Colonic mucosa (tissue), 4 donors: ENCODE measurements around the gene MPO. TPM values are rescaled to one million over a fixed set of nuclear protein-coding genes. Genes with fewer than 3 reads are reported as not detected.

Experiments
- DNase-seq: peaks from one replicate; pipeline ENCODE4 v3.0.0-alpha.2; 2020
- H3K27ac ChIP-seq: fragments of 200-600 bp; one replicate; pipeline ENCODE4 v1.8.0; 2021
- H3K27me3 ChIP-seq: fragments of 200-600 bp; one replicate; pipeline ENCODE4 v1.8.0; 2021
- H3K36me3 ChIP-seq: fragments of 200-600 bp; one replicate; pipeline ENCODE4 v1.8.0; 2021
- H3K4me1 ChIP-seq: fragments of 200-600 bp; one replicate; pipeline ENCODE4 v1.8.0; 2021; ENCODE audit warnings: mild to moderate bottlenecking
- H3K4me3 ChIP-seq: fragments of 200-600 bp; one replicate; pipeline ENCODE4 v1.8.0; 2021
- H3K9ac ChIP-seq, 2 donors: one replicate each; pipeline ENCODE4 v1.7.0; 2013; ENCODE audit warnings: control low read depth in 2 of 2, low read depth in 2 of 2, low read length in 2 of 2
- H3K9me3 ChIP-seq: fragments of 200-600 bp; one replicate; pipeline ENCODE4 v1.8.0; 2021
- CTCF ChIP-seq: fragments of 200-600 bp; IDR thresholded peaks from one replicate; pipeline ENCODE4 v1.8.0; 2022; ENCODE audit warnings: antibody characterized with exemption, mild to moderate bottlenecking
- intact Hi-C: fragments of 100-400 bp; cut with DNase I; formaldehyde crosslinking; loops from one replicate; pipeline ENCODE4 v1.14.1; 2022
- total RNA-seq, 2 donors: library from RNA; stranded (reverse); fragmentation: NEBNext Ultra II Directional in 1 of 2; extraction: Animal tissue kit (Norgen Biotek cat#: 25700) in 1 of 2; gene quantifications; one replicate each; pipeline ENCODE4 v1.2.1, GENCODE V29; 2021
- donor health status: healthy.
- donor health status: DM: no; HTN: no; CAD: no.
- donor health status: DM: no; HTN: no; CAD: no.

Gene MPO
- total RNA-seq, 2 donors from 2014 or later, result not detected

- H3K4me3 ChIP-seq, result no peak overlapping the region
- peaks cover 5% of the 10 kb centered on the region for H3K27me3 ChIP-seq
- intact Hi-C loops, result no loop called here
- H3K9me3 ChIP-seq, result no peaks in the 10 kb centered on the region
- no peak overlapping the region for H3K9ac ChIP-seq
- no peaks in the 10 kb centered on the region for H3K36me3 ChIP-seq
- TF ChIP-seq CTCF, result no peak
- H3K4me1 ChIP-seq, result no peaks in the 10 kb centered on the region
- no peak for DNase-seq
- no peak overlapping the region for H3K27ac ChIP-seq
Measured at GRCh38 chr17:58276423-58276822, 4.3 kb downstream of the MPO start.

- Histone ChIP-seq H3K36me3 (no peaks in the 10 kb centered on the region), H3K9me3 (no peaks in the 10 kb centered on the region), H3K9ac (no peak overlapping the region), H3K27ac (no peak overlapping the region), H3K27me3 (peaks cover 5% of the 10 kb centered on the region), H3K4me3 (no peak overlapping the region), H3K4me1 (no peaks in the 10 kb centered on the region)
- DNase-seq, result no peak
- intact Hi-C loops, result no loop called here
- TF ChIP-seq CTCF, result no peak
Measured at GRCh38 chr17:58275417-58275816, 5.3 kb downstream of the MPO start.

- no peak for DNase-seq
- intact Hi-C loops, result no loop called here
- no peaks in the 10 kb centered on the region for H3K4me1 ChIP-seq
- no peaks in the 10 kb centered on the region for H3K27me3 ChIP-seq
- H3K9ac ChIP-seq, result no peak overlapping the region
- no peaks in the 10 kb centered on the region for H3K36me3 ChIP-seq
- TF ChIP-seq CTCF, result no peak
- no peak overlapping the region for H3K4me3 ChIP-seq
- no peaks in the 10 kb centered on the region for H3K9me3 ChIP-seq
- H3K27ac ChIP-seq, result no peak overlapping the region
Measured at GRCh38 chr17:58273453-58274104, 7.2 kb downstream of the MPO start.

GRCh38 chr17:58272367-58273280 lies 8.1 kb downstream of the MPO start:
- H3K27ac ChIP-seq, result no peak overlapping the region
- H3K4me3 ChIP-seq, result no peak overlapping the region
- no peaks in the 10 kb centered on the region for H3K4me1 ChIP-seq
- no peaks in the 10 kb centered on the region for H3K36me3 ChIP-seq
- H3K27me3 ChIP-seq, result no peaks in the 10 kb centered on the region
- no peaks in the 10 kb centered on the region for H3K9me3 ChIP-seq
- intact Hi-C loops, result no loop called here
- H3K9ac ChIP-seq, result no peak overlapping the region
- TF ChIP-seq CTCF, result no peak
- DNase-seq, result no peak

- H3K4me3 ChIP-seq, result no peak overlapping the region
Measured at GRCh38 chr17:58271216-58271931, 9.4 kb downstream of the MPO start.

More at GRCh38 chr17:58271216-58271931, 9.4 kb downstream of the MPO start:
- DNase-seq, result no peak
- intact Hi-C loops, result no loop called here
- no peak overlapping the region for H3K9ac ChIP-seq
- no peaks in the 10 kb centered on the region for H3K36me3 ChIP-seq
- no peaks in the 10 kb centered on the region for H3K9me3 ChIP-seq
- no peak for TF ChIP-seq CTCF
- H3K4me1 ChIP-seq, result no peaks in the 10 kb centered on the region
- H3K27ac ChIP-seq, result no peak overlapping the region
- H3K27me3 ChIP-seq, result no peaks in the 10 kb centered on the region
